GM23338 (cell line): ENCODE data around the gene PKM.

Experiments used
- CREB1 ChIP-seq: fragments of 250-450 bp; sonication (Bioruptor Pico); IDR thresholded peaks from 2 replicates; pipeline ENCODE4 v1.5.0; 2020; ENCODE audit warnings: low read depth, mild to moderate bottlenecking, moderate library complexity
- CTCF ChIP-seq, 2 experiments: fragments of 200-600 bp in 1 of 2; sonication (generic) in 1 of 2; conservative IDR thresholded peaks; 2 replicates each; pipeline versions ENCODE4 v1.5.1 to v1.6.1; 2016 to 2017; ENCODE audit warnings: antibody characterized with exemption in 2 of 2, low read depth in 2 of 2, mild to moderate bottlenecking in 2 of 2, moderate library complexity in 1 of 2
- ETS1 ChIP-seq: IDR thresholded peaks from 2 replicates; pipeline ENCODE4 v1.6.1; 2016; ENCODE audit warnings: antibody characterized with exemption
- EZH2 ChIP-seq: fragments of 200-600 bp; sonication (generic); IDR thresholded peaks from one replicate; pipeline ENCODE4 v1.8.0; 2017; ENCODE audit warnings: antibody characterized with exemption, mild to moderate bottlenecking, low read depth; ENCODE audit not compliant: unreplicated experiment
- EZH2phosphoT487 ChIP-seq: fragments of 200-600 bp; sonication (generic); IDR thresholded peaks from one replicate; pipeline ENCODE4 v1.8.1; 2018; ENCODE audit warnings: antibody characterized with exemption; ENCODE audit not compliant: unreplicated experiment
- POLR2AphosphoS5 ChIP-seq: IDR thresholded peaks from 2 replicates; pipeline ENCODE4 v1.6.1; 2016; ENCODE audit warnings: antibody characterized with exemption, low read depth
- REST ChIP-seq: IDR thresholded peaks from one replicate; pipeline ENCODE4 v1.6.1; 2018; ENCODE audit warnings: antibody characterized with exemption; ENCODE audit not compliant: unreplicated experiment
- ZNF462 ChIP-seq: fragments of 250-450 bp; sonication (Bioruptor Pico); IDR thresholded peaks from 2 replicates; pipeline ENCODE4 v1.5.0; 2020; ENCODE audit warnings: mild to moderate bottlenecking, moderate library complexity

GRCh38 chr15:72206677-72207000 lies 24.4 kb downstream of the PKM start:
- TF ChIP-seq CTCF (conservative IDR thresholded peaks at IDR 0.05; ENCODE audit: low read depth in 2 of 2) (no peak), EZH2 (no peak), CREB1 (CRISPR knock-in tag) (no peak), REST (no peak), POLR2AphosphoS5 (no peak), EZH2phosphoT487 (no peak), ZNF462 (CRISPR knock-in tag) (no peak), ETS1 (no peak)
